HepG2 (cell line): ENCODE results near the gene KIFC1.
"Not testable (repeated sequence)": the region's sequence is repeated elsewhere in the genome, so short reads cannot be mapped to it uniquely, and the experiment has no call there.

Experiments
- JUND ChIP-seq: sonication (generic); formaldehyde crosslinking; IDR thresholded peaks from 2 replicates; pipeline ENCODE4 v1.8.0; 2022; ENCODE audit warnings: mild to moderate bottlenecking, missing genetic modification reagents
- MYNN ChIP-seq: sonication (generic); formaldehyde crosslinking; IDR thresholded peaks from 2 replicates; pipeline ENCODE4 v1.4.0; 2020; ENCODE audit warnings: mild to moderate bottlenecking, low read depth, missing genetic modification reagents
- POLR2A ChIP-seq, 2 experiments: IDR thresholded peaks; 2 replicates each; pipeline ENCODE4 v1.6.1; 2011; ENCODE audit warnings: low read depth in 2 of 2, low read length in 2 of 2, mild to moderate bottlenecking in 1 of 2, moderate library complexity in 1 of 2; ENCODE audit not compliant: insufficient read depth in 1 of 2
- SMARCC2 ChIP-seq: fragments of 450-650 bp; IDR thresholded peaks from 2 replicates; pipeline ENCODE4 v1.6.1; 2017; ENCODE audit warnings: antibody characterized with exemption, mild to moderate bottlenecking
- TF ChIP-seq, protein P1 (sequence below): sonication (generic); formaldehyde crosslinking; IDR thresholded peaks from 2 replicates; pipeline ENCODE4 v1.8.0; 2022; ENCODE audit warnings: missing genetic modification reagents, mild to moderate bottlenecking, moderate library complexity, borderline replicate concordance

DNA sequence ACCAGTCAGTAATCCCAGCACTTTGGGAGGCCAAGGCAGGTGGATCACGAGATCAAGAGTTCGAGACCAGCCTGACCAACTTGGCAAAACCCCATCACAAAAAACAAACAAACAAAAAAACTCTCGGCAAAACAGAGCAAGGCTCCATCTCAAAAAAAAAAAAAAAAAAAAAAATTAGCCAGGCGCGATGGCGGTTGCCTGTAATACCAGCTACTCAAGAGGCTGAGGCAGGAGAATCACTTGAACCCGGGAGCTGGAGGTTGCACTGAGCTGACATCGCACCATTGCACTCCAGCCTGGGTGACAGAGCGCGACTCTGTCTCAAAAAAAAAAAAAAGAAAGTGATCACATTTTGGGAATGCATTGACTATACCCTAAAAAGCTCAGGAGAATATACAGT is 12.4 kb upstream of the KIFC1 start:
- TF ChIP-seq SMARCC2; JUND (CRISPR knock-in tag); MYNN (CRISPR knock-in tag); POLR2A (IDR thresholded peaks at IDR 0.05; ENCODE audit: insufficient read depth in 1 of 2, low read depth in 2 of 2, low read length in 2 of 2): not testable (repeated sequence)
- TF ChIP-seq, protein P1, sequence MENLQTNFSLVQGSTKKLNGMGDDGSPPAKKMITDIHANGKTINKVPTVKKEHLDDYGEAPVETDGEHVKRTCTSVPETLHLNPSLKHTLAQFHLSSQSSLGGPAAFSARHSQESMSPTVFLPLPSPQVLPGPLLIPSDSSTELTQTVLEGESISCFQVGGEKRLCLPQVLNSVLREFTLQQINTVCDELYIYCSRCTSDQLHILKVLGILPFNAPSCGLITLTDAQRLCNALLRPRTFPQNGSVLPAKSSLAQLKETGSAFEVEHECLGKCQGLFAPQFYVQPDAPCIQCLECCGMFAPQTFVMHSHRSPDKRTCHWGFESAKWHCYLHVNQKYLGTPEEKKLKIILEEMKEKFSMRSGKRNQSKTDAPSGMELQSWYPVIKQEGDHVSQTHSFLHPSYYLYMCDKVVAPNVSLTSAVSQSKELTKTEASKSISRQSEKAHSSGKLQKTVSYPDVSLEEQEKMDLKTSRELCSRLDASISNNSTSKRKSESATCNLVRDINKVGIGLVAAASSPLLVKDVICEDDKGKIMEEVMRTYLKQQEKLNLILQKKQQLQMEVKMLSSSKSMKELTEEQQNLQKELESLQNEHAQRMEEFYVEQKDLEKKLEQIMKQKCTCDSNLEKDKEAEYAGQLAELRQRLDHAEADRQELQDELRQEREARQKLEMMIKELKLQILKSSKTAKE (CRISPR knock-in tag), result not testable (repeated sequence)
